GM18498 (cell line): ENCODE measurements around the gene BCO2.

Experiments used
- ATAC-seq: cut with Tn5 transposase; IDR thresholded peaks from one replicate; pipeline ENCODE4 v1.9.1; 2021; ENCODE audit warnings: mild to moderate bottlenecking, moderate library complexity; ENCODE audit not compliant: unreplicated experiment

BCO2 gene

GRCh38 chr11:112213753-112214152, 38.4 kb downstream of the BCO2 start:
- ATAC-seq, result no peak

DNA sequence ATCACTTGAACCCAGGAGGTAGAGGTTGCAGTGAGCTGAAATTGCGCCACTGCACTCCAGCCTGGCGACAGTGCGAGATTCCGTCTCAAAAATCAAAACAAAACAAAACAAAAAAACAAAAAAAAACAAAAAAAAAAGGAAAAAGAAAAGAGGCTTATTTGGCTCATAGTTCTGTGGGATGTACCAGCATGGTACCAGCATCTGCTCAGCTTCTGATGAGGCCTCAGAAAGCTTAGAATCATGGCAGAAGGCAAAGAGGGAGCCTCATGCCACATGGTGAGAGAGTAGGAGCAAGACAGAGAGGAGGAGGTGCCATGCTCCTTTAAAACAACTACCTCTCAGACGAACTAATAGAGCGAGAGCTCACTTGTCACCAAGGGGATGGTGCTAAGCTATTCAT, 40.3 kb downstream of the BCO2 start:
- ATAC-seq, result no peak

DNA sequence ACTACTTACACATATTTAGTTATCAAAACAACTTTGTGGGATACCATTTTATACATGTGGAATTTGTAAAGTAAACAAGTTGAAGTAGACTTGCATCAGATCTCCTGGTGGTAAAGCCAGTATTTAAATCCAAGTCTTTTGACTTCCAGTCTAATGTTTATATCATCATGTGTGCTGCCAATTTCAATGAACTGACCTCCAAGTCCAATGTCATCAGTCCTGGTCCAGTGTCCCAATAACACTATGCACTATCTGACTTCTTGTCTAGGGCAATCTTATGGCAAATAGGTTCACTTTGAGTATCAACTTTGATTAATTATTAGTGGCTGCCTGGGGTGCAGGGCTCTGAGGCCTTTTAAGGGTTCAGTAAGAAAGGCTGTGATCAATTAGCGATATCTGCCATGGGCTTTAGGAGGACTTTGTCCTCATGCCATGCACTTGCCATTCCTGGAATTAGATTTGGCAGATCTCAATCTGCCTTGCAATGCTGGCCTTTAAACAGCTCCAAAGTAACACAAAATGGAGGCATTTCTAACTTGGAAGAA, 41.3 kb downstream of the BCO2 start:
- ATAC-seq, result no peak

- peak; percentile 96 for ATAC-seq
These were observed 44.3 kb downstream of the BCO2 start for GRCh38 chr11:112219476-112220232.

- no peak for ATAC-seq
These were observed 46.0 kb downstream of the BCO2 start for GRCh38 chr11:112221274-112221835.

- ATAC-seq, result no peak
These were observed 47.0 kb downstream of the BCO2 start for GRCh38 chr11:112222303-112222702.

- ATAC-seq, result no peak
These were observed 47.8 kb downstream of the BCO2 start for GRCh38 chr11:112223121-112223520.

DNA sequence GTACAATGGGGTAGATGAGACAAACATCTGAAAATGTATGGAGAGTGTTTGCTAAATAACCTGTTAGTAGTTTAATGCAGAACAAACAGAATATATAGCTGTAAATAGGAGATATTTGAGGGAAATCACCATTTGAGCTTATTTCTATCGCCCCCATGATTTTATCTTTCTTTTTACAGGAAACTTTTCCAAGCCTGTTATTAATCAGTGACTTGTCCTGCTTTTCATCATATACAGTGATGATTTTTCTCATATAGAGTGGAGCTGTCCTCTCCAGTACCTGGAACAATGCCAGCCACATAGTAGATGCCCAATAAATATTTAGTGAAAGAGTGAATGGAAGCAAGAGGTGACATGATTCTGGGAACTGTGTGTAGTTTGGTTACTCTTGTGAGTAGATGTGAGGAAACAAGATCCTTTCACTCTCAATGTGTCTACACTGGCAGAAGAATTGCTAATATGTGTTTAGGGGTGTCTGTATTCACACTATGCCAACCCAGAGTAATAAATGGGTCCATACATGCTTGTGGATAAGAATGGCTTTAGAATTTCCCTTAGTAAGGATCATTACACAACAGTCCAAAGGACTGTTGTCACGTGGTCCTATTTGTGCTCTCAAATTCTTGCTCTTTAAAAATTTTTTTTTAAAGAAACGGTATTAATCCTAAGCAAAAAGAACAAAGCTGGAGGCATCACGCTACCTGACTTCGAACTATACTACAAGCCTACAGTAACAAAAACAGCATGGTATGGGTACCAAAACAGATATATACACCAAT, 48.6 kb downstream of the BCO2 start:
- no peak for ATAC-seq

DNA sequence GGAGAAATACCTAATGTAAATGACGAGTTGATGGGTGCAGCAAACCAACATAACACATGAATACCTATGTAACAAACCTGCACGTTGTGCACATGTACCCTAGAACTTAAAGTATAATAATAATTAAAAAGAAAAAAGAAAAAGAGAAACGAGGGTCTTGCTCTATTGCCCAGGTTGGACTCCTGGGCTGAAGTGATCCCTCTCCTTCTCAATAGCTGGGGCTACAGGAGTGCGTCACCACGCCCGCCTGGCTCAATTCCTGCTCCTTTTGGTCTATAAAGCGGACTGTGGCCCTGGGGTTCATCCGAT, 50.4 kb downstream of the BCO2 start:
- ATAC-seq, result no peak

GRCh38 chr11:112226062-112226830, 50.9 kb downstream of the BCO2 start, which contains the start of gene PTS:
TSS of gene PTS (plus strand) at chr11:112226428. CDS start at chr11:112226444, 16 bp downstream.
- peak; percentile 96 for ATAC-seq

DNA sequence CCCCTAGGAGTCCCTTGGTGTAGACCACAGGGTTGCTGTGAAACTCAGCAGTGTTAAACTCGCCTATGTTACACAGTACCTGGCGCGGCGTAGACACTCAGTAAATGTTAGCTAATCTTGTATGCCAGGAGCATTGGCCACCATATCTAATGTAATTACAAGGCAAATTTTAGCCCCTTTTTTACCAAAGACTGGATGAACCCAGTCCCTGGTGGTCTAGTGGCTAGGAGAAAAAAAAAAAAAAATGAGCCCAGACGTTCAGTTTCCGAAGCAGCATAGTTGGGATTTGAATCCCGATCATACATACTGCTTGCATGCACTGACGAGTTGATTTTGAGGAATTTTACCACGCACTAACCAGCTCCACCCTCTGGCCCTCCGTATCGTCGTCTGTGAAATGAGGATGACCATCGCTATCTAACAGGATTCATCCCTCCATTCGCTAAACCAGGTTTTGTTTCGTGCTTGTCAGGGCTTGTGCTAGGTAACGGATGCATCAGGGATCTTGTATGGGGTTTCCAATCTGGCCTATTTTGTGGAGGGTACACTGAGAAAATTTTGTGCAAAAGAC, 51.6 kb downstream of the BCO2 start:
- peak; percentile 56 for ATAC-seq

DNA sequence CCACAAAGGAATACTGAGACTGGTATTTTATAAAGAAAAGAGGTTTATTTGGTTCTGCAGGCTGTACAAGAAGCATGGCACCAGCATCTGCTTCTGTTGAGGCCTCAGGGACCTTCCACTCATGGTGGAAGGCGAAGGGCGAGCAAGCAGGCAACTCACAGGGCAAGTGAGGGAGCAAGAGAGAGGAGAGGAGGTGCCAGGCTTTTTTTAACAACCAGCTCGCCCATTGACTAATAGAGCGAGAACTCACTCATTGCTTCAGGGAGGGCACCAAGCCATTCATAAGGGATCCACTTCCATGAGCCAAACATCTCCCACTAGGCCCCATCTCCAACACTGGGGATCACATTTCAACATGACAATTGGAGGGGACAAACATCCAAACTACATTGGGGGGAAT, 52.2 kb downstream of the BCO2 start:
- no peak for ATAC-seq

GRCh38 chr11:112228706-112229105, 53.4 kb downstream of the BCO2 start:
- no peak for ATAC-seq

- no peak for ATAC-seq
These were observed 53.8 kb downstream of the BCO2 start for GRCh38 chr11:112229159-112229558.

GRCh38 chr11:112229746-112230433, 54.6 kb downstream of the BCO2 start:
- no peak for ATAC-seq

GRCh38 chr11:112231952-112232351, 56.6 kb downstream of the BCO2 start:
- no peak for ATAC-seq

- peak; percentile 78 for ATAC-seq
These were observed 60.6 kb downstream of the BCO2 start for GRCh38 chr11:112235750-112236390.

DNA sequence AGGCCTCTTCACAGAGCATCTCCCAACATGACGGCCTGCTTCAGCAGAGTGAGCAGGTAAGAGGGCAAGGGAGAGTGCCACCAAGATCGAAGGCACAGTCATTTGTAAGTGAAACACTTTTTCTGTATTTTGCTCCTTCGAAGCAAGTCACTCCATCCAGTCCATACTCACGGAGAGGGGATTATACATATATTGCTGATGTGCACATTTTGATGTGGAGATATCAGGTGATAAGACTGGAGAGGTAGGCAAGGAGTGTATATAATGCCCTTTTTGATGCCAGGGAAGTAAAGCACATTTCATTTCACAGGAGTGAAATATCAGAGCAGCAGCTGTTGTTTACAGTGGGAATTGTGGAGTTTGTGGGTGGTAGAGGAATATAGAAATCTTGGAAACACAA, 62.1 kb downstream of the BCO2 start:
- ATAC-seq, result no peak

DNA sequence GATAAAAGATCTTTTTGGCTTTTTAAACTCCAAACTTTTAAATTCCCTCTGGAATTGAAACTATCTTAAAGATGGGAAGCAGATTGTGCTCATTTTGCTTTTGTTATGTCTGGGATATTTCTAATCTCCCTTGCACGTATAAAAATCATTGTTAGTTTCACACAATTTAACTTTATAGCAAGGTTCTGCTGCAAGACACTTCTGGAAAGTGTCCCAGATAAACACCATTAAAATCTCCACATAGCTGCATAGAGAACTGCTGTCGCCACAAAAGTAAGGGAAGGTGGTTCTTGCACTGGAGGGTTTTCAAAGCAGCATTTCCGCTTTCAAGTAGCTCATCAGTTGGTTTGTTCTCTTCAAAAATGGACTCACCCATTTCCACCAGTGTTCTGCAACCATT, 62.7 kb downstream of the BCO2 start:
- ATAC-seq, result no peak

DNA sequence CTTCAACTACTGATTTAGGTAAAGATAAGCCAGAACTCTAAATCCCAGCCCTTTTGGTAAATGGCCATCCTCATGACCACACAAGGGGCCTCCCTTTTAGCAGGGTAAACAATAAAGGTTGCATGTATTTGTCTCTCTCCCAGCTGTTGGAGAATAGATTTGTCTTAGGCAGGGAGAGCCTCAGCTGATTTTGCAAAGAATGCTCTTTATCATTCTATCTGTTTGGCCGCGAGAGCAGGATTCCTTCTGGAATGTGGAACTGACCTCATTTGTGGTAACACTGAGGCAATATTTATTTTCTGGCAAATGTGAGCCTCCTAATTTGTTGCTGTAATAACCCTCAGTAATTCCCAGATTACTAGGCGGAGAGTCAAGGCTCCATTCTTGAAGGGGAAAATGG, 66.2 kb downstream of the BCO2 start:
- no peak for ATAC-seq
